AG04450 (cell line): ENCODE results near the gene GPR149. TPM values are rescaled to one million over a fixed set of nuclear protein-coding genes. Genes with fewer than 3 reads are reported as not detected.

ENCODE experiments used
- CTCF ChIA-PET: fragments of 300-600, 350-600 bp; formaldehyde crosslinking; extraction: SDS; loops from one replicate; lab custom pipeline; 2022; ENCODE audit warnings: antibody characterized with exemption, inconsistent platforms; lab: Charles Lee
- POLR2A ChIA-PET: fragments of 350-600 bp; formaldehyde crosslinking; extraction: SDS; loops from one replicate; lab custom pipeline; 2021; ENCODE audit warnings: antibody characterized with exemption, inconsistent platforms; lab: Yijun Ruan, JAX
- DNase-seq: peaks from one replicate; pipeline ENCODE4 v3.0.0-alpha.2; 2011; ENCODE audit warnings: low read depth, low spot score
- H3K27ac ChIP-seq: one replicate; pipeline ENCODE4 v1.5.1; 2012; ENCODE audit warnings: low read depth, low read length, control low read depth
- H3K27me3 ChIP-seq: one replicate; pipeline ENCODE4 v1.6.0; 2012; ENCODE audit warnings: low read length; ENCODE audit not compliant: control insufficient read depth, insufficient read depth
- H3K4me3 ChIP-seq: 2 replicates; pipeline ENCODE4 v1.5.1; 2011; ENCODE audit warnings: mild to moderate bottlenecking, low read depth, low read length, control low read depth
- H3K9me3 ChIP-seq: 2 replicates; pipeline ENCODE4 v1.5.1; 2012; ENCODE audit warnings: low read length; ENCODE audit not compliant: control insufficient read depth, insufficient read depth
- polyA plus RNA-seq: library from polyadenylated mRNA; depleted of rRNA; stranded (reverse); fragments of >200 nt; gene quantifications from 2 replicates; pipeline ENCODE4 v1.2.3, GENCODE V29; 2011
- TF ChIP-seq, protein P1 (sequence below): IDR thresholded peaks from 2 replicates; pipeline ENCODE4 v1.5.1; 2011; ENCODE audit warnings: low read depth, low read length, control low read depth, inconsistent platforms

Gene GPR149
- polyA plus RNA-seq, 1 experiment = not detected

DNA sequence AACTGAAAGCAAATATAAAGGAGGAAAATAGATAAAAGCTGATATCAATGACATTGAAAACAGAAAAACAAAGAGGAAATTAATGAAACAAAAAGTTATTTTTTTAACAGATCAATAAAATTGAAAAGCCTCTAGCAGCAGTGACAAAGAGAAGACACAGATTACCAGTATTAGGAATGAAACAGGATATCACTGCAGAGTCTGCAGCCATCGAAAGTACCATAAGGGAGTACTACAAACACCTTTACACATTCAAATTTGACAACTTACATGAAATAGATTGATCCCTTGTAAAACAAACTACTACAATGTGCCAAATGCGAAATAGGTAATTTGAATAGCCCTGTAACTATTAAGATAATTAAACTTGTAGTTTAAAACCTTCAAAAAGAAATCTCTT lies 80.8 kb downstream of the GPR149 start:
- Histone ChIP-seq H3K27me3 (no peaks in the 10 kb centered on the region), H3K27ac (no peak overlapping the region), H3K4me3 (no peak overlapping the region), H3K9me3 (no peaks in the 10 kb centered on the region)
- ChIA-PET CTCF (no interaction called here), POLR2A (no interaction called here)
- no peak for DNase-seq
- TF ChIP-seq, protein P1, sequence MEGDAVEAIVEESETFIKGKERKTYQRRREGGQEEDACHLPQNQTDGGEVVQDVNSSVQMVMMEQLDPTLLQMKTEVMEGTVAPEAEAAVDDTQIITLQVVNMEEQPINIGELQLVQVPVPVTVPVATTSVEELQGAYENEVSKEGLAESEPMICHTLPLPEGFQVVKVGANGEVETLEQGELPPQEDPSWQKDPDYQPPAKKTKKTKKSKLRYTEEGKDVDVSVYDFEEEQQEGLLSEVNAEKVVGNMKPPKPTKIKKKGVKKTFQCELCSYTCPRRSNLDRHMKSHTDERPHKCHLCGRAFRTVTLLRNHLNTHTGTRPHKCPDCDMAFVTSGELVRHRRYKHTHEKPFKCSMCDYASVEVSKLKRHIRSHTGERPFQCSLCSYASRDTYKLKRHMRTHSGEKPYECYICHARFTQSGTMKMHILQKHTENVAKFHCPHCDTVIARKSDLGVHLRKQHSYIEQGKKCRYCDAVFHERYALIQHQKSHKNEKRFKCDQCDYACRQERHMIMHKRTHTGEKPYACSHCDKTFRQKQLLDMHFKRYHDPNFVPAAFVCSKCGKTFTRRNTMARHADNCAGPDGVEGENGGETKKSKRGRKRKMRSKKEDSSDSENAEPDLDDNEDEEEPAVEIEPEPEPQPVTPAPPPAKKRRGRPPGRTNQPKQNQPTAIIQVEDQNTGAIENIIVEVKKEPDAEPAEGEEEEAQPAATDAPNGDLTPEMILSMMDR = no peak

DNA sequence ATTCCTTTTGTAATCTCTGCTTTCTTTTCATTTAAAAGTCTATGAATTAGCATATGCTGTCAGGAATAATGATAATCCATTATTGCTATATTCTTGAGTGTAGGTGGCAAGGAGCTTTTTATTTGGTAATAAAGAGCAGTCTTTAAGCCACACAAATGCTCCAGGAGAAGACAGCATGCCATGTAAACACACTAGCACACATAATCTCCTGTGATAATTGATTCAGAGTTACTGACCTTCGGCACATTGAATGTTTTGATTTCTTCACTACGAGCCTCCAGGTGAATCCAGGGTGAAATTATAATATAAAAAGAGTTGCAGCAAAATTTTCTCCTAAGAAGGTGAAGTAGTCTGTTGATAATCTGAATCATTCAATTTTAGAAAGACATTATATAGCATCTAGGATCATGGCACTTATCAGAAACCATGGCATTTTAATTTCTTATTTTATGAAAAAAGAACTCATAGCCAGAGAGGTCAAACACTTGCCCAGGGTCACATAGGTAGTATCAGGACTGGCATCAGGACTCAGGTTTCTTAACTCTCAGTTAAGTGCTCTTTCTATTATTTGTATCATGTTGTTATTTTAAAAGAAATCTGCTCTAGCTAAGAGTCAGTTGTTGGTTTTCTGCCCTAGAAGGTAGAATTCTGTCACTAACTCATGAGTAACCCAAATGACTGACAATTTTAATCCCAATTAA lies 84.4 kb downstream of the GPR149 start:
- Histone ChIP-seq H3K27ac (no peak overlapping the region), H3K9me3 (no peaks in the 10 kb centered on the region), H3K4me3 (no peak overlapping the region), H3K27me3 (no peaks in the 10 kb centered on the region)
- ChIA-PET CTCF (interaction anchor here (1.1 kb wide), 1 partner anchor 11 kb away, joined by 3 read pairs; no protein-coding TSS in a partner anchor), POLR2A (no interaction called here)
- DNase-seq = no peak
- TF ChIP-seq, protein P1 = no peak

DNA sequence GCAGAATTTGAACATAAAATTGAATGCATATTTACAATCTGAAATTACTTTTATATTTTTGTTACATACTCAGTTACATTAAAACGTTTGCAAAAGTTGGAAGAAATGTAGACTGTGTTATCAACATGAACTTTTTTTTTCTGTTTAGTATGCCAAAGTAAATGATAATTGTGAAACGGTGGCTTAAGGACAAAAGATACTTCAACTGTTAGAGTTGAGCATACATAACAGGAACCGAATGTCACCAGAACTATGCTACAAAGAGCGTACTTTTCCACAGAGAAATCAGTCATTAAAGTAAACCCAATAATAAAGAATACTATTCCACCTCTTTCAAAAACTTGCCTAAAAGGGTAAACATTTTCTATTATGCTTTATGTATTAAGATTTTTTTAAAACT lies 91.4 kb downstream of the GPR149 start:
- Histone ChIP-seq H3K4me3 (no peak overlapping the region), H3K27ac (no peak overlapping the region), H3K27me3 (no peaks in the 10 kb centered on the region), H3K9me3 (no peaks in the 10 kb centered on the region)
- POLR2A ChIA-PET = no interaction called here
- DNase-seq = no peak
- TF ChIP-seq, protein P1 = no peak
- CTCF ChIA-PET = no interaction called here

DNA sequence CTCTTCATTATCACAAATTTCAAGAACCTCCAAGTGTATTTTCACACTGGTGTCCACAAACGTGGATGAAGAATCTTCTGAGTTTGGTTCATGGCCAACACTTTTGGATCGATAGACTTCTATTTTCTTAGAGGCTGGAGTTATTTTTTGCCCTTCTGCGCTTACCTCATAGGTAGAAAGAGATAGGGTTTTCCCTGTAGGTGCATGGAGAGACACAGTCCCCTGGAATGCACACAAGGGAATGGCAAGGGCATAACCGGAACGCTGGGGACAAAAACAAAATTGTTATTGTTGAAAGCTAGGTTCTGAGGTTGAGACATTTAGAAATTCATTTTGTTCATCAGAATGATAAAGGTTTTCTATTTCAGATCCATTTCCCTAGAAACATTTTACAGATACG lies 92.0 kb downstream of the GPR149 start:
- CTCF ChIA-PET = no interaction called here
- TF ChIP-seq, protein P1 = no peak
- Histone ChIP-seq H3K9me3 (no peaks in the 10 kb centered on the region), H3K4me3 (no peak overlapping the region), H3K27me3 (no peaks in the 10 kb centered on the region), H3K27ac (no peak overlapping the region)
- POLR2A ChIA-PET = no interaction called here
- no peak for DNase-seq

DNA sequence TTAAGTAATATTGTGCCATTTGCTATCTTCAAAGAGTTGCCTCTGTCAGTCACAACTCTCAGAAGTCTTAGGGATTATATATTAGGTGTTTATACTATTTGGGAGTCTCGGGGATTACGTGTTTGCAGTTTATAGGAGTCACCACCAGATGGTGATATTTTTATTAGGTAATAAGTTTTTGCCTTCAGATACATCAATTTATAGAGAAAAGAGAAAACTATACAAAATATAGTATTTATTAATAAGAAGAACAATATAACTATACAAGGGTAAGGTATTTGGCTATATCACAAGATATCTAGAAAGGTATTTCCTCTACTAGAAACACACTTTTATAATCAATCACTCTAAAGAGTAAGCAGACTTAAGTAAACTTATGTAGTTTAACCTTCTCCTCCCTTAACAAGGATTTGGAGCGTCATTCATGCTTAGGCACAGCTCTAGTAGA lies 95.0 kb downstream of the GPR149 start:
- peak; percentile 16 for DNase-seq

More for the DNA sequence above, 95.0 kb downstream of the GPR149 start:
- ChIA-PET POLR2A (no interaction called here), CTCF (interaction anchor here (0.7 to 2.1 kb wide), 8 partner anchors 11 to 1471 kb away, joined by 3 to 10 read pairs (median 4); partner anchors contain the start of genes ARHGEF26, C3orf33 and DHX36)
- TF ChIP-seq, protein P1 = peak; percentile 61
- Histone ChIP-seq H3K4me3 (no peak overlapping the region), H3K27ac (no peak overlapping the region), H3K27me3 (peaks cover 5% of the 10 kb centered on the region), H3K9me3 (no peaks in the 10 kb centered on the region)
